ENCODE data around the gene METTL26. TPM values are rescaled to one million over a fixed set of nuclear protein-coding genes. Genes with fewer than 3 reads are reported as not detected.

Gene METTL26
- total and polyA plus RNA-seq, 2 of the 4 experiments (the other 2 are of a cell fraction) = 46.8 to 128 TPM

GRCh38 chr16:645852-646678, 10.0 kb upstream of the METTL26 start (continued):
- no peak for TF ChIP-seq MAZ (IDR thresholded peaks at IDR 0.05; ENCODE audit: borderline replicate concordance, low read depth, low read length)

GRCh38 chr16:644556-644955, 8.5 kb upstream of the METTL26 start:
- H3K18ac ChIP-seq (ENCODE audit: low read depth, low read length) = no peak overlapping the region
- H3K9me3 ChIP-seq (ENCODE audit: control insufficient read depth, insufficient read depth, low read length) = no peaks in the 10 kb centered on the region
- no peak overlapping the region for H2BK15ac ChIP-seq (ENCODE audit: low read depth, low read length)
- ChIA-PET CTCF (no interaction called here), POLR2A (ENCODE audit: unreplicated experiment) (interaction anchor here (1.2 kb wide), 1 partner anchor 52 kb away, joined by 20 read pairs; no protein-coding TSS in a partner anchor)
- no peak overlapping the region for H2BK120ac ChIP-seq (ENCODE audit: low read depth, low read length)
- peaks cover 8% of the 10 kb centered on the region; the same call in 1 of the 2 replicates for H3K9me1 ChIP-seq (ENCODE audit: insufficient read depth, low read length)
- H3K27ac ChIP-seq (ENCODE audit: insufficient read depth, low read length) = no peak overlapping the region
- BruUV-seq (replicated peaks) = no TSS peak
- no peak overlapping the region for H4K91ac ChIP-seq (ENCODE audit: insufficient read depth, low read depth, low read length)
- H4K8ac ChIP-seq (ENCODE audit: low read depth in 2 of 2, low read length in 2 of 2) = no peak overlapping the region
- H3K56ac ChIP-seq (ENCODE audit: extremely low read depth, insufficient read depth, low read length) = no peak overlapping the region
- peaks cover 9 to 54% of the 10 kb centered on the region in 2 experiments; a peak in 3 of 4 replicates for H3K79me1 ChIP-seq (ENCODE audit: low read depth in 1 of 2, low read length in 2 of 2)
- no peaks in the 10 kb centered on the region for H3K27me3 ChIP-seq (ENCODE audit: control insufficient read depth, insufficient read depth, low read length)
- H3K9ac ChIP-seq (ENCODE audit: low read depth, low read length) = no peak overlapping the region
- dilution Hi-C loops (cut with HindIII; ENCODE audit: low sequenced_read_pairs, unreplicated experiment) = no loop called here
- DNase-seq (no peak), ATAC-seq (ENCODE audit: low read depth) (no peak)
- H3K4me3 ChIP-seq (ENCODE audit: insufficient read depth, low read depth, low read length) = no peak overlapping the region
- no peak overlapping the region for H3K4ac ChIP-seq (ENCODE audit: low read depth, low read length)
- no peaks in the 10 kb centered on the region; the same call in 1 of the 2 replicates for H4K20me1 ChIP-seq (ENCODE audit: insufficient read depth, low read length)
- no peak overlapping the region for H2BK5ac ChIP-seq (ENCODE audit: low read depth, low read length, poor library complexity, severe bottlenecking)
- no peak overlapping the region for H3K4me2 ChIP-seq (ENCODE audit: low read depth, low read length)
- peaks cover 16% of the 10 kb centered on the region for H3K4me1 ChIP-seq (ENCODE audit: control insufficient read depth, insufficient read depth, low read length)
- H4K5ac ChIP-seq (ENCODE audit: low read depth, low read length) = no peak overlapping the region
- H2AK5ac ChIP-seq (ENCODE audit: low read depth, low read length) = no peak overlapping the region
- H3K23ac ChIP-seq (ENCODE audit: low read depth, low read length) = no peak overlapping the region
- intact Hi-C loops (cut with micrococcal nuclease) = no loop called here
- TF ChIP-seq FOS (IDR thresholded peaks at IDR 0.05; ENCODE audit: low read depth, low read length) (no peak), POLR2A (IDR thresholded peaks at IDR 0.05; ENCODE audit: low read depth, low read length) (no peak), NFE2L2 (IDR thresholded peaks at IDR 0.05; ENCODE audit: low read depth, low read length) (no peak), RCOR1 (IDR thresholded peaks at IDR 0.05; ENCODE audit: insufficient replicate concordance, low read length) (no peak), MXI1 (IDR thresholded peaks at IDR 0.05; ENCODE audit: borderline replicate concordance, low read depth, low read length) (no peak), USF2 (IDR thresholded peaks at IDR 0.05; ENCODE audit: low read depth, low read length) (no peak), MAZ (IDR thresholded peaks at IDR 0.05; ENCODE audit: borderline replicate concordance, low read depth, low read length) (no peak), CEBPB (IDR thresholded peaks at IDR 0.05; ENCODE audit: low read depth, low read length) (no peak), CHD1 (IDR thresholded peaks at IDR 0.05; ENCODE audit: low read depth, low read length) (no peak), RAD21 (IDR thresholded peaks at IDR 0.05; ENCODE audit: low read length) (no peak), SMC3 (IDR thresholded peaks at IDR 0.05; ENCODE audit: low read depth, low read length) (no peak), MAFK (IDR thresholded peaks at IDR 0.05; ENCODE audit: low read depth, low read length) (no peak)
- no peak overlapping the region for H2AK9ac ChIP-seq (replicated peaks; ENCODE audit: low read depth, low read length, poor library complexity)
- no peaks in the 10 kb centered on the region for H3K36me3 ChIP-seq (ENCODE audit: control insufficient read depth, insufficient read depth, low read length)
- in situ Hi-C loops (cut with MboI; ENCODE audit: low sequenced_read_pairs) = loop anchor here (10.0 kb wide), 1 partner anchor 250 kb away; the partner anchor contains the start of gene NME4
- no peak overlapping the region for H2AFZ ChIP-seq (replicated peaks; ENCODE audit: low read length, poor library complexity)
- no CpG with 5 or more reads among the region's 12 CpGs for WGBS, 2 experiments (ENCODE audit: extremely low coverage in 2 of 2, insufficient read length in 1 of 2)
- H2BK20ac ChIP-seq (ENCODE audit: low read depth, low read length) = no peak overlapping the region
- no peak overlapping the region for H3K14ac ChIP-seq (replicated peaks; ENCODE audit: low read depth, low read length)

All from IMR-90 (cell line).